ENCODE results near the gene CRACR2A. TPM values are rescaled to one million over a fixed set of nuclear protein-coding genes. Genes with fewer than 3 reads are reported as not detected.

The CRACR2A gene
- total and polyA plus RNA-seq, 3 experiments from 2014 or later: 23.3 to 27.9 (median 27.3) TPM

DNA sequence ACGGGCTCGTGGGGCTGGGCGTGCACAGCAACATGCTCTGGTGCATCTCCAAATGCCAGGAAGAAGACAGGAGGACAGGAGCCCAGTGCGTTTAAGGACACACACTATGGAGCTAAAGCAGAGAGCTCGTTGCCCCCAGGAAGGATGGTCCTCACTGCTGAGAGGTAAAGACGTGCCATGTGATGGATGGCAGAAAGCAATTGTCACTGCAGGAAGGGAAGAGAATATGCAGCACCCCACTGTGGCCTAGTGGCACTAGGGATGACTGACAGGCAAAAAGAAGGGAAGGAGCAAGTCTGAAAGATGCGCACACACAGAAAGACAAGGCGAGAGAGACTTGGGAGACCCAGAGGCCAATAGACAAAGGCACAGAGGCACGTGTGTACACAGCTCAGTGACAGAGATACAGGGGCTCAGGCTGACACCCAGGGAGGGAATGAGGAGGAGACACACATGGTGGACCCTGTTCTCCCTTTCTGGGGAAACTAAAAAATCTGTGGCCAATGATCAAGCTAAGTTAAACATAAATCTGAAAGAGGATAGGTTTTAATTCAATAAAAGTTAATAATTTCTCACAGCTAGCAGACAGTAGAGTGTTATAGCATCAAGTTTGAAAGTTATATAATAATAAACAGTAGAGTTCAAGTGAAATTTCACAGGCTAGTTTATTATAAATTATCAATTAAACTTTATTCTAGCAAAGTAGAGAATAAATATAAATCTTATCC, 78.8 kb downstream of the CRACR2A start:
- peaks cover 10 to 97% (median 25%) of the 10 kb centered on the region in 3 donors for H3K36me3 Mint-ChIP-seq
- Histone ChIP-seq H3K4me1 (ENCODE audit: insufficient read depth, low read length) (no peaks in the 10 kb centered on the region), H3K9me3 (ENCODE audit: low read length) (no peaks in the 10 kb centered on the region), H3K27me3 (ENCODE audit: insufficient read depth, low read length, poor library complexity, severe bottlenecking) (no peaks in the 10 kb centered on the region), H3K4me3 (ENCODE audit: low read length) (no peak overlapping the region), H3K36me3 (ENCODE audit: insufficient read depth, low read length) (peaks cover 42% of the 10 kb centered on the region), H3K27ac (ENCODE audit: low read depth, low read length) (no peak overlapping the region)
- ChIA-PET CTCF (interaction anchor here (0.9 to 1.4 kb wide), 2 partner anchors 16 to 103 kb away, joined by 3 read pairs; no protein-coding TSS in a partner anchor), POLR2A (no interaction called here)
- peaks cover 0 to 6% (median 0%) of the 10 kb centered on the region in 3 donors for H3K4me1 Mint-ChIP-seq
- DNase-seq: no peak
- H3K9me3 Mint-ChIP-seq: no peaks in the 10 kb centered on the region
- peak overlapping the region in 4 of 8 donors; percentile 12 to 80 (median 36) for H3K27ac Mint-ChIP-seq
- no peak overlapping the region for H3K4me3 Mint-ChIP-seq
- no peaks in the 10 kb centered on the region for H3K27me3 Mint-ChIP-seq

DNA sequence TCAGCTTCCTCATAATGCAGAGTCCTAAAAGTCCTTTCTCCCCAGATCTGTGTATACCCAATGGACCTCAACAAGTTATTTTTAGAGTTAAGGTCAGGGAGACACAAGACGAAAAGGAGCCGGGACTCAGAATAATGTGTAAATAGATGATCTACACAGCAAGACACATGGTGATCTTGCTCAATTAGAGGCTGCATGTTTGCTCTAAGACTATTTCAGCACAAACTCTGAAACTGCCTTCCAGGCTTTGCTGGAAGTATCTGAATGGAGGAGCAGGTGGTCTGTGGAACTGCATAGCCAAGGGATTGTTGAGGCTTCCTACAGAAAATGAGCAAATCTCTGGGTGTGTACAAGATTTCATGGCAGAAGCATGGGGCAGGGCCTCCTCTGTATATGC, 80.8 kb downstream of the CRACR2A start:
- Mint-ChIP-seq H3K36me3 (peaks cover 10 to 97% (median 24%) of the 10 kb centered on the region in 3 donors), H3K27me3 (no peaks in the 10 kb centered on the region), H3K4me1 (peaks cover 0 to 6% (median 0%) of the 10 kb centered on the region in 3 donors), H3K27ac (peak overlapping the region in 4 of 8 donors; percentile 4 to 82 (median 61)), H3K9me3 (no peaks in the 10 kb centered on the region), H3K4me3 (no peak overlapping the region)
- POLR2A ChIA-PET: no interaction called here
- Histone ChIP-seq H3K4me3 (ENCODE audit: low read length) (no peak overlapping the region), H3K4me1 (ENCODE audit: insufficient read depth, low read length) (no peaks in the 10 kb centered on the region), H3K9me3 (ENCODE audit: low read length) (no peaks in the 10 kb centered on the region), H3K27ac (ENCODE audit: low read depth, low read length) (no peak overlapping the region), H3K36me3 (ENCODE audit: insufficient read depth, low read length) (peaks cover 42% of the 10 kb centered on the region), H3K27me3 (ENCODE audit: insufficient read depth, low read length, poor library complexity, severe bottlenecking) (no peaks in the 10 kb centered on the region)
- CTCF ChIA-PET: no interaction called here
- DNase-seq: no peak

DNA sequence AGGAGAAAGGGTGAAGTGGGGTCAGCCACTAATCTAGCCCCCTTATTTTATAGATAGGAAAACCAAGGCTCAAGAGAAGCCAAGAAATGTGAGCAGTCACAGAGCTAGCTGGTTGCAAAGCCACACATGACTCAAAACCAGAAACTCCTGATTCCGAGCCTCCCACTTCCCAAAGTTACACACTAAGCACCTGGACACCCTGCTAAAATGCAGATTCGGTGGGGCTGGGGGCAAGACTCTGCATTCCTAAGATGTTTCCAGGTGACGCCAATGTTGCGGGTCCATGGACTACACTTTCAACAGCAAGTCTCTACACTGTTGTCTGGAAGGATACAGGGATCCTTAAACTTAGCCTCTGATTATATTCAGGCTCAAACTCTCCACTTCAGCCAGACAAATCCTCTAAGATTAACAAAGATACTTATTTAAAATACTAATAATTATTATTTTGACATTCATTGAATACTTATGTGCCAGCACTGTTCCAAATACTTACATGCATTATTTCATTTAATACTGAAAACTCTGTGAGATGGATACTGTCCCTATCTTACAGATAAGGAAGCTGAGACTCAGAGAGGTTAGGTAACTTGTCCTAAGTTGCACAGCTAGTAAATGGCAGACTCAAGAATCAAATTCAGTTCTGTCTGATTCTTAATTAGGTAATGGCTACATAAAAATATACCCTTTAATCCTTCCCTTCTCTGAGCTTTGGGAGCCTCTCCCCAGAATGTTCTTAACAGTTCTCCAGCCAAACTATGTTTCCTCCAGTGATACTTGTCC, 81.4 kb downstream of the CRACR2A start:
- POLR2A ChIA-PET: no interaction called here
- H3K9me3 Mint-ChIP-seq: no peaks in the 10 kb centered on the region
- Histone ChIP-seq H3K27ac (ENCODE audit: low read depth, low read length) (no peak overlapping the region), H3K36me3 (ENCODE audit: insufficient read depth, low read length) (peaks cover 44% of the 10 kb centered on the region), H3K9me3 (ENCODE audit: low read length) (no peaks in the 10 kb centered on the region), H3K4me3 (ENCODE audit: low read length) (no peak overlapping the region), H3K4me1 (ENCODE audit: insufficient read depth, low read length) (no peaks in the 10 kb centered on the region), H3K27me3 (ENCODE audit: insufficient read depth, low read length, poor library complexity, severe bottlenecking) (no peaks in the 10 kb centered on the region)
- H3K36me3 Mint-ChIP-seq: peaks cover 10 to 97% (median 24%) of the 10 kb centered on the region in 3 donors
- peak overlapping the region in 4 of 8 donors; percentile 26 to 75 (median 58) for H3K27ac Mint-ChIP-seq
- H3K4me3 Mint-ChIP-seq: no peak overlapping the region
- DNase-seq: no peak
- no peaks in the 10 kb centered on the region for H3K27me3 Mint-ChIP-seq
- peaks cover 0 to 6% (median 0%) of the 10 kb centered on the region in 3 donors for H3K4me1 Mint-ChIP-seq
- CTCF ChIA-PET: interaction anchor here (0.5 to 1.8 kb wide), 2 partner anchors 13 to 371 kb away, joined by 3 to 4 read pairs; no protein-coding TSS in a partner anchor

DNA sequence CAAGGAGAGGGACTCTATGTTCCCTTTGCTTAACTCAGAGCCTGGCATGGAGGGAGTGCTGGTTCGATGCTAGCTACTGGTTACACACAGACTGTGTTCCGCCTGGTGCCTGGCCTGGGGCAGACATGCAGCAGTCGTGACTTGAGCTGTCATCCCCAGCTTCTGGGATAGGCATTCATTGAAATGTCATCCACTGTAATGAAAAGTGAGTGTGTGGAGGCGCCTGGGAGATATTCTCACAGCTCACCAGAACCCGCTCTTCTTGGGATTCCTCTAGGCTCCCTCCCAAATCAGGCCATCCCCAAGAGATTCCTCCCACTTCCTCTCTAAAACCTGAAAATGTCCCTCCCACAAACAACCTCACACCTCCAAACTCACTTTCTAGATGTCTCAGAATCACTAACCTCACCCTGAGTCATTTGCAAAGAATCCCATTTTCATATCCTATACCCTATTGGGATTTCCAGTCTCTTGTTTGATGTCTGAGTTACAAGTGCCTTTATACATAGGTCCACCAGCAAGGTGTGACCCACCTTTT, 82.8 kb downstream of the CRACR2A start:
- no peaks in the 10 kb centered on the region for H3K9me3 ChIP-seq (ENCODE audit: low read length)
- H3K4me3 ChIP-seq (ENCODE audit: low read length): no peak overlapping the region
- H3K27ac ChIP-seq (ENCODE audit: low read depth, low read length): no peak overlapping the region
- no peaks in the 10 kb centered on the region for H3K27me3 ChIP-seq (ENCODE audit: insufficient read depth, low read length, poor library complexity, severe bottlenecking)
- H3K4me3 Mint-ChIP-seq: no peak overlapping the region
- H3K36me3 Mint-ChIP-seq: peaks cover 10 to 98% (median 28%) of the 10 kb centered on the region in 3 donors
- H3K27ac Mint-ChIP-seq: peak overlapping the region in 5 of 8 donors; percentile 8 to 86 (median 81)
- POLR2A ChIA-PET: no interaction called here
- CTCF ChIA-PET: interaction anchor here (1.0 to 1.8 kb wide), 2 partner anchors 12 to 23 kb away, joined by 3 to 4 read pairs; no protein-coding TSS in a partner anchor
- DNase-seq: no peak
- H3K9me3 Mint-ChIP-seq: no peaks in the 10 kb centered on the region
- no peaks in the 10 kb centered on the region for H3K27me3 Mint-ChIP-seq
- no peaks in the 10 kb centered on the region for H3K4me1 ChIP-seq (ENCODE audit: insufficient read depth, low read length)
- H3K4me1 Mint-ChIP-seq: peaks cover 0 to 6% (median 0%) of the 10 kb centered on the region in 3 donors
- H3K36me3 ChIP-seq (ENCODE audit: insufficient read depth, low read length): peaks cover 45% of the 10 kb centered on the region

DNA sequence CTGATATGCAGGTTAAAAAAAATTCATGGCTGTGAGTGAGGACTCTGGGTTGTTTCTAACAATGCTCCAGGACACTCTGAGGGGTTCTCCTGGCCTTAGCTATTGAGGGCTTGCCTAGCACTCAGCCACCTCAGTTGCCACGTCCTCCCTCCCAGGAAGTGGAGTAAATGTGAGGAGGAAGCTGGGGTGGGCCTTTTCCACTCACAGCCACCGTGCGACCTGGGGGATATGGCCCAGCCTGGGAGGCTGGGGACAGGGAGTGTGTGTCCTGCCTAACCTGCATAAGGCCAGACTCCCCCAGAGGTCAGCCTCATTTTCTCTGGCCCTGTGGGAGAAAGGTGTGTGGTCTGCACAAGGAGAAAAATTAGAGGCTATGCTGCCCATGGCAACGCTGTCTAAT, 83.3 kb downstream of the CRACR2A start:
- no peak overlapping the region for H3K27ac ChIP-seq (ENCODE audit: low read depth, low read length)
- Mint-ChIP-seq H3K4me1 (peaks cover 0 to 6% (median 0%) of the 10 kb centered on the region in 3 donors), H3K27ac (peak overlapping the region in 4 of 8 donors; percentile 8 to 86 (median 28)), H3K36me3 (peaks cover 10 to 98% (median 31%) of the 10 kb centered on the region in 3 donors), H3K4me3 (no peak overlapping the region), H3K9me3 (no peaks in the 10 kb centered on the region), H3K27me3 (no peaks in the 10 kb centered on the region)
- ChIA-PET CTCF (interaction anchor here (1.3 to 1.8 kb wide), 2 partner anchors 11 kb away, joined by 4 read pairs; no protein-coding TSS in a partner anchor), POLR2A (no interaction called here)
- no peaks in the 10 kb centered on the region for H3K27me3 ChIP-seq (ENCODE audit: insufficient read depth, low read length, poor library complexity, severe bottlenecking)
- no peaks in the 10 kb centered on the region for H3K4me1 ChIP-seq (ENCODE audit: insufficient read depth, low read length)
- H3K9me3 ChIP-seq (ENCODE audit: low read length): no peaks in the 10 kb centered on the region
- DNase-seq: no peak
- peaks cover 50% of the 10 kb centered on the region for H3K36me3 ChIP-seq (ENCODE audit: insufficient read depth, low read length)
- no peak overlapping the region for H3K4me3 ChIP-seq (ENCODE audit: low read length)

DNA sequence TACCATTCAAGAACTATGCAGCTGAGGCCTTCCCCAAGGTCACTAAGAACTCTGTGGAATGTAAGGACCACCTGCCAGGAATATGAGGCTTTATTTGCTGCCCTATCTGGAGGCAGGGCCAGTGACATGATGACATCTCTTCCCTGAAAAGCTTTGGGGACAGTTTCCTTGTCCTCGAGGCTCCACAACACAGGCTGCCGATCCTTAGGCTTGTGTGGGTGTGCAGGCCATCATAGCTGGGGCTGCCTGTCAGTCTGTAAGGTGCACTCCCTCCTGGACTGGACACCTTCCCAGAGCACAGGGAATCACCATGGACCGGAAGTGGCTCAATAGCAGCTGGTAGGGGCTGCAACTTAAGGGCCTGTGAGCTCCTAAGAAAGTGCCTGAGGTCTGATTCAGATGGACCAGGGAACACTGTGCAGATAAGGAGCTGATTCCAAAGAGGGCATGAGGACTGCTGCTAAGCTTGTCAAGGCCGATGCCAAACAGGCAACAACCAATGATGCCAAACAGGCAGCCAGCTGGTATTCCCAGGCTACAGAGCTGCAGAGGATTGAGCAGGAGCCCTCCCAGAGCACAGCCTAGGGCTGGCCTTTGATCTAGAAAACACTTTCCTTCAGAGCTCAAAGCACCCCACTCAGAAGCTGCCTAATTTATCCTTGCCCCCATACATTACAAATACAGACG, 84.3 kb downstream of the CRACR2A start:
- Histone ChIP-seq H3K9me3 (ENCODE audit: low read length) (no peaks in the 10 kb centered on the region), H3K36me3 (ENCODE audit: insufficient read depth, low read length) (peaks cover 44% of the 10 kb centered on the region), H3K4me1 (ENCODE audit: insufficient read depth, low read length) (no peaks in the 10 kb centered on the region), H3K27ac (ENCODE audit: low read depth, low read length) (no peak overlapping the region), H3K4me3 (ENCODE audit: low read length) (no peak overlapping the region), H3K27me3 (ENCODE audit: insufficient read depth, low read length, poor library complexity, severe bottlenecking) (no peaks in the 10 kb centered on the region)
- Mint-ChIP-seq H3K36me3 (peaks cover 10 to 95% (median 34%) of the 10 kb centered on the region in 3 donors), H3K27me3 (no peaks in the 10 kb centered on the region), H3K27ac (peak overlapping the region in 2 of 8 donors; percentile 67 to 92), H3K4me1 (peaks cover 0 to 6% (median 0%) of the 10 kb centered on the region in 3 donors), H3K4me3 (no peak overlapping the region), H3K9me3 (no peaks in the 10 kb centered on the region)
- ChIA-PET CTCF (interaction anchor here (0.8 to 1.3 kb wide), 2 partner anchors 10 to 84 kb away, joined by 3 to 4 read pairs; partner anchors contain the start of gene CRACR2A), POLR2A (no interaction called here)
- DNase-seq: no peak

DNA sequence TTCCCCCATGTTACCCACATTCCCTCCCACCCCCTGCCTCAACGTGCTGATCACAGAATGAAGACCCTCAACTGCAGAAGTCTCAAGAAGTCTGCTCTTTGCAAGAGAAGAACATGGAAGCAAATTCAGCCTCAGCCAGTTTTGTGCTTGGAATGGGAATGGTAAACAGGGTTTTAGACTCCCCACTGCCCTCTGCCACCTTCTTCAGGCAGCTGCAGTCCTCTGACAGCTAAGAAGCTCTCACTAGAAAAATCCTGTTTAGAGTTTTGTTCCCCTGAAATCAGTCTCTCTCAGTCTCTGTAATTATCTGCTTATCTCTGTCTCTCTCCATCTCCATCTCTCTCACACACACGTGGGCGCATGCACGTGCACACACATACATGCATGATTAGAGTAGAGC, 85.4 kb downstream of the CRACR2A start:
- no peaks in the 10 kb centered on the region for H3K9me3 ChIP-seq (ENCODE audit: low read length)
- CTCF ChIA-PET: no interaction called here

More for the DNA sequence above, 85.4 kb downstream of the CRACR2A start:
- Mint-ChIP-seq H3K9me3 (no peaks in the 10 kb centered on the region), H3K27ac (peak overlapping the region in 4 of 8 donors; percentile 18 to 59 (median 29)), H3K27me3 (no peaks in the 10 kb centered on the region), H3K4me1 (peaks cover 0 to 6% (median 0%) of the 10 kb centered on the region in 3 donors), H3K36me3 (peaks cover 7 to 95% (median 34%) of the 10 kb centered on the region in 3 donors), H3K4me3 (no peak overlapping the region)
- DNase-seq: no peak
- POLR2A ChIA-PET: no interaction called here
- H3K36me3 ChIP-seq (ENCODE audit: insufficient read depth, low read length): peaks cover 43% of the 10 kb centered on the region
- H3K27me3 ChIP-seq (ENCODE audit: insufficient read depth, low read length, poor library complexity, severe bottlenecking): no peaks in the 10 kb centered on the region
- H3K27ac ChIP-seq (ENCODE audit: low read depth, low read length): no peak overlapping the region
- no peaks in the 10 kb centered on the region for H3K4me1 ChIP-seq (ENCODE audit: insufficient read depth, low read length)
- H3K4me3 ChIP-seq (ENCODE audit: low read length): no peak overlapping the region
